Smooth muscle cell (in vitro differentiated cells): ENCODE measurements around the gene C1RL. TPM values are rescaled to one million over a fixed set of nuclear protein-coding genes. Genes with fewer than 3 reads are reported as not detected.

Experiments
- DNase-seq: peaks from one replicate; lab custom pipeline; 2025; ENCODE audit not compliant: unreplicated experiment; lab: John Stamatoyannopoulos, UW
- H2AFZ ChIP-seq: fragments of 200-600 bp; sonication (generic); 2 replicates; pipeline ENCODE4 v1.6.0; 2016; ENCODE audit warnings: antibody characterized with exemption, low read depth, mild to moderate bottlenecking
- H3F3A ChIP-seq: fragments of 200-600 bp; sonication (generic); 2 replicates; pipeline ENCODE4 v1.6.0; 2017; ENCODE audit warnings: antibody characterized with exemption, low read depth
- H3K27ac ChIP-seq: fragments of 200-600 bp; sonication (generic); 2 replicates; pipeline ENCODE4 v1.5.1; 2016; ENCODE audit warnings: low read depth, mild to moderate bottlenecking
- H3K27me3 ChIP-seq: fragments of 200-600 bp; sonication (generic); 2 replicates; pipeline ENCODE4 v1.6.1; 2016; ENCODE audit warnings: low read depth, mild to moderate bottlenecking
- H3K36me3 ChIP-seq: fragments of 200-600 bp; sonication (generic); 2 replicates; pipeline ENCODE4 v1.5.1; 2016; ENCODE audit warnings: low read depth
- H3K4me1 ChIP-seq: fragments of 200-600 bp; sonication (generic); 2 replicates; pipeline ENCODE4 v1.5.1; 2016; ENCODE audit warnings: low read depth
- H3K4me2 ChIP-seq: fragments of 200-600 bp; sonication (generic); 2 replicates; pipeline ENCODE4 v1.6.0; 2016; ENCODE audit warnings: mild to moderate bottlenecking
- H3K4me3 ChIP-seq: fragments of 200-600 bp; sonication (generic); 2 replicates; pipeline ENCODE4 v1.5.1; 2016; ENCODE audit warnings: mild to moderate bottlenecking
- H3K79me2 ChIP-seq: fragments of 200-600 bp; sonication (generic); 2 replicates; pipeline ENCODE4 v1.6.0; 2016; ENCODE audit warnings: low read depth, mild to moderate bottlenecking
- H3K9ac ChIP-seq: fragments of 200-600 bp; sonication (generic); 2 replicates; pipeline ENCODE4 v1.6.0; 2016; ENCODE audit warnings: low read depth
- H3K9me3 ChIP-seq: fragments of 200-600 bp; sonication (generic); replicated peaks from 2 replicates; pipeline ENCODE4 v1.5.1; 2016; ENCODE audit warnings: low read depth
- H4K20me1 ChIP-seq: fragments of 200-600 bp; sonication (generic); 2 replicates; pipeline ENCODE4 v1.6.0; 2016; ENCODE audit warnings: low read depth
- CTCF ChIP-seq: fragments of 200-600 bp; sonication (generic); IDR thresholded peaks from 2 replicates; pipeline ENCODE4 v1.5.1; 2017; ENCODE audit warnings: borderline replicate concordance, mild to moderate bottlenecking, antibody characterized with exemption; ENCODE audit not compliant: insufficient read depth, poor library complexity, severe bottlenecking
- WGBS: methylation state at CpG from one replicate; pipeline ENCODE4 v1.1.7; 2016; ENCODE audit warnings: low lambda C conversion rate; 5-methylcytosine and 5-hydroxymethylcytosine counted together
- polyA plus RNA-seq: library from polyadenylated mRNA; unstranded; fragments of >200 nt; fragmentation: Nextera tagmentation; extraction: Ambion mirVana; gene quantifications from 2 replicates; pipeline ENCODE4 v1.2.1, GENCODE V29; 2016
- small RNA-seq: library from RNA; depleted of rRNA; stranded (forward); fragments of <200 nt; gene quantifications from one replicate; pipeline ENCODE3, GENCODE V24; 2014
- total RNA-seq: library from RNA; depleted of rRNA; stranded (reverse); fragments of >200 nt; gene quantifications from 2 replicates; pipeline ENCODE4 v1.2.3, GENCODE V29; 2014

Gene C1RL
- total and polyA plus RNA-seq, 2 experiments from 2014 or later: 8.7 to 21.1 TPM

DNA sequence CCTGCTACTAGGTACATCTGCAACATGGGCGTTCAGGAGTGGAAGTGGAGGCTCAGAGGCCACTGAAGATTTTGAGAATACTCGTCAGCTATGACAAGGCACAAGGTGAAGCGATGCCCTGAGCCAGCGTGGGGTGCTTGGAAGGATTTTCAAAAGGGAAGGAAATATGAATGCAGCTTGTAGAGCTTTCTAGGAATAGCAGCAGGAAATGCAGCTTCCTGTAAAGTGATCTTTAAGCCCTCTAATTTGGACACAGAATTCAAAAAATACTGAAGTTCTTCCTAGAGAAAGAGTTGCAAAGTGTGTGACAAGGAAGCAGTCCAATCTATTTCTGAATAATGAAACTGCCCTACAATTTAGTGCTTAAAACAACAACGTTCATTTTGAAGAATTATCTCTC, 61.7 kb downstream of the C1RL start:
- H3K4me1 ChIP-seq: no peaks in the 10 kb centered on the region
- no peak for TF ChIP-seq CTCF
- no peaks in the 10 kb centered on the region for H3F3A ChIP-seq
- no peaks in the 10 kb centered on the region for H4K20me1 ChIP-seq
- H3K27ac ChIP-seq: no peak overlapping the region
- no peak overlapping the region for H3K9ac ChIP-seq
- no peaks in the 10 kb centered on the region for H3K79me2 ChIP-seq
- H2AFZ ChIP-seq: no peak overlapping the region
- no peaks in the 10 kb centered on the region for H3K27me3 ChIP-seq
- H3K9me3 ChIP-seq: no peaks in the 10 kb centered on the region
- 93% methylated on average over 5 of the region's 5 CpGs for WGBS
- no peak for DNase-seq
- no peaks in the 10 kb centered on the region for H3K36me3 ChIP-seq
- H3K4me3 ChIP-seq: no peak overlapping the region
- no peak overlapping the region for H3K4me2 ChIP-seq

- no peak for TF ChIP-seq CTCF
- no peaks in the 10 kb centered on the region for H3K79me2 ChIP-seq
- H3K4me3 ChIP-seq: no peak overlapping the region
- H3K27me3 ChIP-seq: no peaks in the 10 kb centered on the region
- DNase-seq: no peak
- no peaks in the 10 kb centered on the region for H4K20me1 ChIP-seq
- H3K36me3 ChIP-seq: no peaks in the 10 kb centered on the region
- no peak overlapping the region for H3K4me2 ChIP-seq
- no peaks in the 10 kb centered on the region for H3K4me1 ChIP-seq
- H3K9me3 ChIP-seq: no peaks in the 10 kb centered on the region
- no peak overlapping the region for H3K27ac ChIP-seq
- 90% methylated on average over 5 of the region's 5 CpGs for WGBS
- H3K9ac ChIP-seq: no peak overlapping the region
- H3F3A ChIP-seq: no peaks in the 10 kb centered on the region
- H2AFZ ChIP-seq: no peak overlapping the region
These were observed 62.5 kb downstream of the C1RL start for GRCh38 chr12:7046383-7047105.

GRCh38 chr12:7045913-7046312, 63.1 kb downstream of the C1RL start:
- no peaks in the 10 kb centered on the region for H3K4me1 ChIP-seq
- H3K27ac ChIP-seq: no peak overlapping the region
- no peak overlapping the region for H3K4me2 ChIP-seq
- 89% methylated on average over 9 of the region's 9 CpGs for WGBS
- H3K9ac ChIP-seq: no peak overlapping the region
- no peaks in the 10 kb centered on the region for H3K36me3 ChIP-seq
- TF ChIP-seq CTCF: no peak
- H3K79me2 ChIP-seq: no peaks in the 10 kb centered on the region
- H3K9me3 ChIP-seq: no peaks in the 10 kb centered on the region
- H4K20me1 ChIP-seq: no peaks in the 10 kb centered on the region
- no peak for DNase-seq
- no peak overlapping the region for H2AFZ ChIP-seq
- H3F3A ChIP-seq: no peaks in the 10 kb centered on the region
- no peaks in the 10 kb centered on the region for H3K27me3 ChIP-seq
- H3K4me3 ChIP-seq: no peak overlapping the region

Small RNAs within 50 kb of the gene (small RNA-seq; reads per million reads assigned to genes)
- not detected for gene RNU6-485P

Other genes starting within 250 kb of the C1RL start
- gene TPI1, start 241.7 kb downstream of the C1RL start, total RNA-seq: 1,112 and 1,199 TPM in 2 replicates
- gene TPI1, start 241.7 kb downstream of the C1RL start, polyA plus RNA-seq: 2,097 and 2,100 TPM in 2 replicates
- 2.3 and 2.5 TPM in 2 replicates for gene SPSB2, start 235.9 kb downstream of the C1RL start, total RNA-seq
- 5.9 and 7.9 TPM in 2 replicates for gene SPSB2, start 235.9 kb downstream of the C1RL start, polyA plus RNA-seq
- 14.2 and 19.9 TPM in 2 replicates for gene LRRC23, start 204.4 kb downstream of the C1RL start, total RNA-seq
- 13.7 and 19.5 TPM in 2 replicates for gene LRRC23, start 204.4 kb downstream of the C1RL start, polyA plus RNA-seq
- gene ENO2, start 194.6 kb downstream of the C1RL start, total RNA-seq: 52.5 and 58.8 TPM in 2 replicates
- 105 and 127 TPM in 2 replicates for gene ENO2, start 194.6 kb downstream of the C1RL start, polyA plus RNA-seq
- 9.9 and 30.4 TPM in 2 replicates for gene ATN1, start 181.3 kb downstream of the C1RL start, total RNA-seq
- 28.8 and 36.1 TPM in 2 replicates for gene ATN1, start 181.3 kb downstream of the C1RL start, polyA plus RNA-seq
- gene RNU7-1, start 165.4 kb downstream of the C1RL start, total RNA-seq: not detected in 2 replicates
- gene RNU7-1, start 165.4 kb downstream of the C1RL start, polyA plus RNA-seq: not detected in 2 replicates
- gene C12orf57, start 165.2 kb downstream of the C1RL start, total RNA-seq: 433 and 494 TPM in 2 replicates
- gene C12orf57, start 165.2 kb downstream of the C1RL start, polyA plus RNA-seq: 360 and 397 TPM in 2 replicates
- 4.3 and 5.5 TPM in 2 replicates for gene PTPN6, start 157.9 kb downstream of the C1RL start, total RNA-seq
- 2.8 and 8.7 TPM in 2 replicates for gene PTPN6, start 157.9 kb downstream of the C1RL start, polyA plus RNA-seq
- gene PHB2, start 138.6 kb downstream of the C1RL start, total RNA-seq: 148 and 162 TPM in 2 replicates
- 139 and 155 TPM in 2 replicates for gene PHB2, start 138.6 kb downstream of the C1RL start, polyA plus RNA-seq
- gene EMG1, start 138.3 kb downstream of the C1RL start, total RNA-seq: 21.9 and 26.5 TPM in 2 replicates
- 54.4 and 62.0 TPM in 2 replicates for gene EMG1, start 138.3 kb downstream of the C1RL start, polyA plus RNA-seq
- gene LPCAT3, start 90.7 kb downstream of the C1RL start, total RNA-seq: 16.9 and 28.3 TPM in 2 replicates
- gene LPCAT3, start 90.7 kb downstream of the C1RL start, polyA plus RNA-seq: 34.3 and 35.9 TPM in 2 replicates
- 38.5 and 65.7 TPM in 2 replicates for gene C1S, start 48.5 kb downstream of the C1RL start, total RNA-seq
- 61.1 and 69.2 TPM in 2 replicates for gene C1S, start 48.5 kb downstream of the C1RL start, polyA plus RNA-seq
- gene C1R, start 16.8 kb downstream of the C1RL start, total RNA-seq: 51.2 and 58.9 TPM in 2 replicates
- 78.7 and 83.8 TPM in 2 replicates for gene C1R, start 16.8 kb downstream of the C1RL start, polyA plus RNA-seq
- gene RBP5, start 19.7 kb upstream of the C1RL start, total RNA-seq: not detected in 2 replicates
- 0.21 and 2.3 TPM in 2 replicates for gene RBP5, start 19.7 kb upstream of the C1RL start, polyA plus RNA-seq
- 26.5 and 51.0 TPM in 2 replicates for gene CLSTN3, start 21.2 kb upstream of the C1RL start, total RNA-seq
- gene CLSTN3, start 21.2 kb upstream of the C1RL start, polyA plus RNA-seq: 12.4 and 25.4 TPM in 2 replicates
- gene PEX5, start 80.5 kb upstream of the C1RL start, total RNA-seq: 6.6 and 13.2 TPM in 2 replicates
- 8.3 and 8.9 TPM in 2 replicates for gene PEX5, start 80.5 kb upstream of the C1RL start, polyA plus RNA-seq
- gene ACSM4, start 194.9 kb upstream of the C1RL start, total RNA-seq: not detected in 2 replicates
- not detected in 2 replicates for gene ACSM4, start 194.9 kb upstream of the C1RL start, polyA plus RNA-seq